Endothelial cell of umbilical vein (primary cell): ENCODE measurements around the gene ATP6V0D1. TPM values are rescaled to one million over a fixed set of nuclear protein-coding genes. Genes with fewer than 3 reads are reported as not detected.

ENCODE experiments used
- BruUV-seq: library from RNA; stranded (reverse); fragments of 400-500 nt; replicated peaks from 2 replicates; lab custom pipeline; 2021; lab: Mats Ljungman, UMichigan
- CTCF ChIA-PET: fragments of 300-600, 350-600 bp; sonication (Branson Sonifier 250); formaldehyde crosslinking; loops from one replicate; lab custom pipeline; 2021; ENCODE audit warnings: antibody characterized with exemption, inconsistent platforms; lab: Charles Lee
- POLR2A ChIA-PET: fragments of 300-600, 350-600 bp; sonication (Branson Sonifier 250); formaldehyde crosslinking; loops from one replicate; lab custom pipeline; 2021; ENCODE audit warnings: antibody characterized with exemption, inconsistent platforms; lab: Charles Lee
- DNase-seq: peaks from one replicate; pipeline ENCODE4 v3.0.0-alpha.2; 2011; ENCODE audit warnings: low read depth, low spot score
- FAIRE-seq: peaks from 2 replicates; lab custom pipeline; 2011; peaks lifted over from hg19 to GRCh38; lab: Jason Lieb, UNC
- H2AFZ ChIP-seq: 2 replicates; pipeline ENCODE4 v1.6.0; 2012; ENCODE audit warnings: low read depth, low read length, control low read depth, inconsistent platforms
- H3K27ac ChIP-seq: 2 replicates; pipeline ENCODE4 v1.5.1; 2011; ENCODE audit warnings: low read depth, mild to moderate bottlenecking, control low read depth, low read length, moderate library complexity; ENCODE audit not compliant: insufficient read depth
- H3K27me3 ChIP-seq, 2 experiments: 2 replicates each; pipeline versions ENCODE4 v1.6.0 to v1.6.1; 2011; ENCODE audit warnings: low read length in 2 of 2, mixed read lengths in 1 of 2; ENCODE audit not compliant: control insufficient read depth in 2 of 2, insufficient read depth in 2 of 2
- H3K36me3 ChIP-seq, 2 experiments: 2 replicates in 1 of 2; 3 replicates in 1 of 2; pipeline ENCODE4 v1.5.1; 2011; ENCODE audit warnings: low read length in 2 of 2, mild to moderate bottlenecking in 1 of 2, moderate library complexity in 1 of 2; ENCODE audit not compliant: control insufficient read depth in 2 of 2, insufficient read depth in 2 of 2; ENCODE audit errors: extremely low read depth in 1 of 2
- H3K4me1 ChIP-seq: 3 replicates; pipeline ENCODE4 v1.5.1; 2011; ENCODE audit warnings: mild to moderate bottlenecking, low read length; ENCODE audit not compliant: control insufficient read depth, insufficient read depth; ENCODE audit errors: extremely low read depth
- H3K4me2 ChIP-seq: 2 replicates; pipeline ENCODE4 v1.6.1; 2011; ENCODE audit warnings: low read length, control low read depth, mixed read lengths; ENCODE audit not compliant: insufficient read depth
- H3K4me3 ChIP-seq, 3 experiments: fragments of 200-600 bp in 1 of 3; sonication (generic), shearing (Covaris generic) in 1 of 3; replicated peaks in 1 of 3; 2 replicates each; pipeline ENCODE4 v1.5.1; 2011 to 2016; ENCODE audit warnings: control low read depth in 3 of 3, low read length in 3 of 3, mild to moderate bottlenecking in 2 of 3, inconsistent platforms in 1 of 3, low read depth in 1 of 3, moderate library complexity in 1 of 3; ENCODE audit not compliant: insufficient read depth in 1 of 3
- H3K79me2 ChIP-seq: 2 replicates; pipeline ENCODE4 v1.6.0; 2012; ENCODE audit warnings: low read length, inconsistent platforms; ENCODE audit not compliant: control insufficient read depth, insufficient read depth
- H3K9ac ChIP-seq: replicated peaks from 2 replicates; pipeline ENCODE3; 2011; ENCODE audit warnings: low read length, control low read depth; ENCODE audit not compliant: insufficient read depth; ENCODE audit errors: extremely low read depth
- H3K9me1 ChIP-seq: replicated peaks from 3 replicates; pipeline ENCODE4 v1.6.0; 2011; ENCODE audit warnings: mild to moderate bottlenecking, low read length; ENCODE audit not compliant: control insufficient read depth, insufficient read depth; ENCODE audit errors: extremely low read depth
- H3K9me3 ChIP-seq: replicated peaks from 2 replicates; pipeline ENCODE4 v1.5.1; 2012; ENCODE audit warnings: low read length, inconsistent platforms; ENCODE audit not compliant: control insufficient read depth, insufficient read depth
- H4K20me1 ChIP-seq: replicated peaks from 2 replicates; pipeline ENCODE3; 2011; ENCODE audit warnings: mild to moderate bottlenecking, low read length; ENCODE audit not compliant: control insufficient read depth, insufficient read depth; ENCODE audit errors: extremely low read depth
- CTCF ChIP-seq, 2 donors: IDR thresholded peaks; 1 replicate in 1 of 2; 2 replicates in 1 of 2; pipeline ENCODE4 v1.5.1; 2011; ENCODE audit warnings: low read length in 2 of 2, mild to moderate bottlenecking in 2 of 2, moderate library complexity in 2 of 2, control low read depth in 1 of 2, inconsistent platforms in 1 of 2, low read depth in 1 of 2; ENCODE audit not compliant: insufficient read depth in 1 of 2; ENCODE audit errors: extremely low read depth in 1 of 2
- EZH2 ChIP-seq: IDR thresholded peaks from 2 replicates; pipeline ENCODE4 v1.6.1; 2012; ENCODE audit warnings: borderline replicate concordance, low read depth, mild to moderate bottlenecking, moderate library complexity, low read length, inconsistent platforms; ENCODE audit not compliant: severe bottlenecking
- FOS ChIP-seq: IDR thresholded peaks from 2 replicates; pipeline ENCODE4 v1.6.1; 2011; ENCODE audit warnings: mild to moderate bottlenecking, low read length, moderate library complexity, borderline replicate concordance; ENCODE audit not compliant: insufficient read depth
- GATA2 ChIP-seq: IDR thresholded peaks from 2 replicates; pipeline ENCODE4 v1.7.0; 2011; ENCODE audit warnings: low read depth, mild to moderate bottlenecking, moderate library complexity, mixed read lengths, low read length; ENCODE audit not compliant: insufficient read length, insufficient read depth
- JUN ChIP-seq: IDR thresholded peaks from 2 replicates; pipeline ENCODE4 v1.6.1; 2011; ENCODE audit warnings: borderline replicate concordance, low read depth; ENCODE audit not compliant: insufficient read length, insufficient read depth
- MAX ChIP-seq: IDR thresholded peaks from 2 replicates; pipeline ENCODE4 v1.6.1; 2011; ENCODE audit not compliant: insufficient read depth, insufficient read length
- MYC ChIP-seq: IDR thresholded peaks from one replicate; pipeline ENCODE4 v1.6.1; 2011; ENCODE audit warnings: mild to moderate bottlenecking, low read depth, low read length
- POLR2A ChIP-seq: IDR thresholded peaks from 2 replicates; pipeline ENCODE4 v1.6.1; 2012; ENCODE audit warnings: low read depth, mild to moderate bottlenecking, control low read depth, low read length
- POLR2AphosphoS5 ChIP-seq: IDR thresholded peaks from 2 replicates; pipeline ENCODE4 v1.6.1; 2012; ENCODE audit warnings: low read depth, mild to moderate bottlenecking, control low read depth, low read length, moderate library complexity; ENCODE audit not compliant: insufficient read depth
- dilution Hi-C: fragments of 300-500 bp; cut with MboI; formaldehyde crosslinking; loops from one replicate; pipeline ENCODE4 v1.15.0; 2019; ENCODE audit warnings: low sequenced_read_pairs; ENCODE audit not compliant: extremely low pct_ligation_motif_present
- intact Hi-C: fragments of 100-400 bp; cut with micrococcal nuclease; formaldehyde crosslinking; loops from one replicate; pipeline ENCODE4 v1.10.0; 2022
- polyA plus RNA-seq, 4 experiments: library from polyadenylated mRNA; depleted of rRNA in 3 of 4; stranded (reverse) in 3 of 4; unstranded in 1 of 4; fragments of >200 nt; gene quantifications; 2 replicates each; pipeline versions ENCODE4 v1.2.1 to v1.2.3, GENCODE V29; 2011 to 2012; ENCODE audit warnings: missing spikeins in 1 of 4
- total RNA-seq: library from RNA; stranded (reverse); gene quantifications from 2 replicates; pipeline ENCODE4 v1.2.3, GENCODE V29; 2021

Gene ATP6V0D1
- total and polyA plus RNA-seq, 2 donors (not counting 3 experiments of a cell fraction or from before 2014, with no cell fraction given) = 82.8 to 232 TPM

- no peaks in the 10 kb centered on the region for H3K36me3 ChIP-seq
- no TSS peak for BruUV-seq
- ChIA-PET POLR2A (no interaction called here), CTCF (interaction anchor here (0.6 to 6.1 kb wide), 4 partner anchors 9 to 38 kb away, joined by 3 to 133 read pairs (median 26); no protein-coding TSS in a partner anchor)
- no peaks in the 10 kb centered on the region for H4K20me1 ChIP-seq
- peak within 1 kb of the TSS; percentile 83 for H3K9ac ChIP-seq
- H3K9me1 ChIP-seq = no peaks in the 10 kb centered on the region
- FAIRE-seq (no peak), DNase-seq (no peak)
- H3K27ac ChIP-seq = peak within 1 kb of the TSS; percentile 73
- H3K4me1 ChIP-seq = peaks cover 35% of the 10 kb centered on the region
- no peak within 1 kb of the TSS for H2AFZ ChIP-seq
- H3K4me2 ChIP-seq = no peak within 1 kb of the TSS
- no peaks in the 10 kb centered on the region for H3K9me3 ChIP-seq
- intact Hi-C loops (no loop called here), dilution Hi-C loops (no loop called here)
- TF ChIP-seq POLR2A (no peak), MYC (no peak)
- peaks cover 17% of the 10 kb centered on the region for H3K79me2 ChIP-seq
- H3K27me3 ChIP-seq = no peaks in the 10 kb centered on the region
- no peak within 1 kb of the TSS for H3K4me3 ChIP-seq
Observed at GRCh38 chr16:67483150-67483549, 2.2 kb upstream of the ATP6V0D1 start, which contains the start of gene AGRP. Gene AGRP, minus strand, starts transcription at chr16:67483547. Its CDS starts 149 bp downstream, at chr16:67483398.

GRCh38 chr16:67482233-67482924 is 1.4 kb upstream of the ATP6V0D1 start:
- FAIRE-seq (no peak), DNase-seq (no peak)
- no peaks in the 10 kb centered on the region for H3K9me1 ChIP-seq
- dilution Hi-C loops (no loop called here), intact Hi-C loops (no loop called here)
- H3K79me2 ChIP-seq = peaks cover 20% of the 10 kb centered on the region
- peaks cover 34% of the 10 kb centered on the region for H3K4me1 ChIP-seq
- BruUV-seq = no TSS peak
- peak overlapping the region; percentile 83 for H3K9ac ChIP-seq
- H3K9me3 ChIP-seq = no peaks in the 10 kb centered on the region
- H3K36me3 ChIP-seq = no peaks in the 10 kb centered on the region
- CTCF ChIA-PET = interaction anchor here (0.6 to 6.1 kb wide), 5 partner anchors 10 to 237 kb away, joined by 3 to 133 read pairs (median 5); partner anchors contain the start of gene RIPOR1
- H3K27me3 ChIP-seq = no peaks in the 10 kb centered on the region
- H2AFZ ChIP-seq = peak overlapping the region; percentile 10
- POLR2A ChIA-PET = no interaction called here
- TF ChIP-seq MAX (no peak), EZH2 (no peak), JUN (no peak), POLR2A (no peak), GATA2 (no peak), CTCF (IDR thresholded peaks at IDR 0.05; ENCODE audit: extremely low read depth in 1 of 2, insufficient read depth in 1 of 2, low read depth in 1 of 2, low read length in 2 of 2) (no peak), MYC (no peak), FOS (no peak), POLR2AphosphoS5 (no peak)
- H3K4me2 ChIP-seq = peak overlapping the region; percentile 88
- H3K4me3 ChIP-seq = peak overlapping the region in 1 of 3 experiments; percentile 61
- H4K20me1 ChIP-seq = no peaks in the 10 kb centered on the region
- H3K27ac ChIP-seq = peak overlapping the region; percentile 73
